HepG2 (cell line): ENCODE measurements around the gene COQ6. TPM values are rescaled to one million over a fixed set of nuclear protein-coding genes. Genes with fewer than 3 reads are reported as not detected.

Experiments
- CAMTA2 ChIP-seq: sonication (generic); formaldehyde crosslinking; IDR thresholded peaks from 2 replicates; pipeline ENCODE4 v1.4.0; 2020; ENCODE audit warnings: mild to moderate bottlenecking, missing genetic modification reagents, borderline replicate concordance
- CHCHD3 ChIP-seq: sonication (generic); formaldehyde crosslinking; IDR thresholded peaks from 2 replicates; pipeline ENCODE4 v1.8.0; 2022; ENCODE audit warnings: mild to moderate bottlenecking, missing genetic modification reagents, moderate library complexity
- FOXA3 ChIP-seq: IDR thresholded peaks from 2 replicates; pipeline ENCODE4 v1.6.1; 2016; ENCODE audit warnings: missing genetic modification reagents, missing compliant biosample characterization
- HNRNPLL ChIP-seq: fragments of 200-400 bp; formaldehyde crosslinking; IDR thresholded peaks from 2 replicates; pipeline ENCODE4 v1.6.1; 2017; ENCODE audit warnings: mild to moderate bottlenecking, low read depth, low read length; ENCODE audit not compliant: poor library complexity, severe bottlenecking
- IKZF4 ChIP-seq: sonication (generic); formaldehyde crosslinking; IDR thresholded peaks from 2 replicates; pipeline ENCODE4 v1.5.1; 2020; ENCODE audit warnings: borderline replicate concordance, mild to moderate bottlenecking, low read depth, missing genetic modification reagents; ENCODE audit errors: not compliant biosample characterization
- NR3C1 ChIP-seq: sonication (generic); formaldehyde crosslinking; IDR thresholded peaks from 2 replicates; pipeline ENCODE4 v1.4.0; 2020; ENCODE audit warnings: missing genetic modification reagents
- RARA ChIP-seq: IDR thresholded peaks from 2 replicates; pipeline ENCODE4 v1.6.1; 2016; ENCODE audit warnings: missing genetic modification reagents, missing compliant biosample characterization
- SIN3A ChIP-seq: IDR thresholded peaks from 2 replicates; pipeline ENCODE4 v1.6.1; 2011; ENCODE audit warnings: low read depth, mild to moderate bottlenecking, control low read depth, low read length, borderline replicate concordance
- ZFP62 ChIP-seq: sonication (generic); formaldehyde crosslinking; IDR thresholded peaks from 2 replicates; pipeline ENCODE4 v1.4.0; 2020; ENCODE audit warnings: missing genetic modification reagents
- ZNF280D ChIP-seq: sonication (generic); formaldehyde crosslinking; IDR thresholded peaks from 2 replicates; pipeline ENCODE4 v1.5.1; 2020; ENCODE audit warnings: mild to moderate bottlenecking, missing genetic modification reagents
- ZNF282 ChIP-seq: fragments of 450-650 bp; IDR thresholded peaks from 2 replicates; pipeline ENCODE4 v1.6.1; 2018; ENCODE audit not compliant: partially characterized antibody
- ZNF513 ChIP-seq: sonication (generic); formaldehyde crosslinking; conservative IDR thresholded peaks from 2 replicates; pipeline ENCODE4 v1.5.0; 2020; ENCODE audit warnings: missing genetic modification reagents
- ZNF7 ChIP-seq: IDR thresholded peaks from 2 replicates; pipeline ENCODE4 v1.6.1; 2016; ENCODE audit warnings: missing biosample characterization, missing genetic modification reagents
- ZNF788 ChIP-seq: sonication (generic); formaldehyde crosslinking; IDR thresholded peaks from 2 replicates; pipeline ENCODE4 v1.5.0; 2020; ENCODE audit warnings: mild to moderate bottlenecking, missing genetic modification reagents, borderline replicate concordance
- polyA plus RNA-seq, 8 experiments: library from polyadenylated mRNA; depleted of rRNA in 3 of 8; stranded (reverse) in 7 of 8; unstranded in 1 of 8; fragments of >200 nt; fragmentation: Illumina TruSeq in 4 of 8; extraction: Trizol in 4 of 8; gene quantifications; 2 replicates each; pipeline versions ENCODE4 v1.2.1 to v1.2.3, GENCODE V29; 2011 to 2016; ENCODE audit warnings: low read depth in 4 of 8, missing spikeins in 1 of 8, mixed read lengths in 1 of 8; ENCODE audit not compliant: insufficient read depth in 1 of 8
- total RNA-seq, 5 experiments: library from RNA; depleted of rRNA; stranded (reverse); fragments of >200 nt; fragmentation: Illumina TruSeq; extraction: Trizol; gene quantifications; 2 replicates each; pipeline ENCODE4 v1.2.3, GENCODE V29; 2016; ENCODE audit warnings: low read depth in 1 of 5
- TF ChIP-seq, protein P1 (sequence below): sonication (generic); formaldehyde crosslinking; IDR thresholded peaks from 2 replicates; pipeline ENCODE4 v1.4.0; 2020; ENCODE audit warnings: mild to moderate bottlenecking, missing genetic modification reagents
- TF ChIP-seq, protein P2 (sequence below): IDR thresholded peaks from 2 replicates; pipeline ENCODE4 v1.6.1; 2016; ENCODE audit warnings: missing genetic modification reagents, missing compliant biosample characterization
- TF ChIP-seq, protein P3 (sequence below): sonication (generic); formaldehyde crosslinking; IDR thresholded peaks from 2 replicates; pipeline ENCODE4 v1.8.0; 2022; ENCODE audit warnings: mild to moderate bottlenecking, missing genetic modification reagents
- TF ChIP-seq, protein P4 (sequence below): sonication (generic); formaldehyde crosslinking; IDR thresholded peaks from 2 replicates; pipeline ENCODE4 v1.4.0; 2020; ENCODE audit warnings: missing genetic modification reagents
- TF ChIP-seq, protein P5 (sequence below): sonication (generic); formaldehyde crosslinking; IDR thresholded peaks from 2 replicates; pipeline ENCODE4 v1.8.0; 2022; ENCODE audit warnings: missing genetic modification reagents, mild to moderate bottlenecking, inconsistent platforms, borderline replicate concordance

Gene COQ6
- total and polyA plus RNA-seq, 2 of the 13 experiments (the other 11 are each of a cell fraction or from before 2014, with no cell fraction given), result 18.9 to 34.7 TPM

DNA sequence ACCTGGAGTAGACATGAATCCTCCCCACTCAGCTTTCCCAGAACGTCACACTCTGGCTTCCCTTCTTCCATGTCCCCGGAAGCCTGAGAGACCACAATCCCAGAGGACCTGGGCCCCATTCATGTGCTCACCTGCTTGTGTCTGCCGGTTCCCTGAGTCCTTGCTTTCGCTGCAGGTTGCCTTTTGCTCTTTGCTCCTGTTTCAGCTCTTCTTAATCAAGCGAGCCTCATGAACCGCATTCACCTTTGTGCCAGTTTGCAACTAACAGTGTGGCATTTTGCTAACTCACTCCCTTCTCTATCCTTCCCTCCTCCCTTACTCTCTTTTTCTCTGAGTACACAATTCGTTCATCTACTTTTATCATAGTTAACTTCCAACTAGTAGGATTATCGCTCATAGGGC lies 45.9 kb downstream of the COQ6 start (continued):
- TF ChIP-seq ZNF280D (CRISPR knock-in tag) (no peak), CHCHD3 (CRISPR knock-in tag) (no peak), SIN3A (no peak), IKZF4 (CRISPR knock-in tag) (no peak), ZFP62 (CRISPR knock-in tag) (no peak), HNRNPLL (no peak), ZNF513 (CRISPR knock-in tag) (no peak), FOXA3 (CRISPR knock-in tag) (peak; percentile 44), CAMTA2 (CRISPR knock-in tag) (no peak), ZNF282 (no peak), ZNF788 (CRISPR knock-in tag) (peak; percentile 74; the same call in 1 of the 2 replicates), RARA (CRISPR knock-in tag) (peak; percentile 72), ZNF7 (CRISPR knock-in tag) (no peak), NR3C1 (no peak)
- TF ChIP-seq, protein P1, sequence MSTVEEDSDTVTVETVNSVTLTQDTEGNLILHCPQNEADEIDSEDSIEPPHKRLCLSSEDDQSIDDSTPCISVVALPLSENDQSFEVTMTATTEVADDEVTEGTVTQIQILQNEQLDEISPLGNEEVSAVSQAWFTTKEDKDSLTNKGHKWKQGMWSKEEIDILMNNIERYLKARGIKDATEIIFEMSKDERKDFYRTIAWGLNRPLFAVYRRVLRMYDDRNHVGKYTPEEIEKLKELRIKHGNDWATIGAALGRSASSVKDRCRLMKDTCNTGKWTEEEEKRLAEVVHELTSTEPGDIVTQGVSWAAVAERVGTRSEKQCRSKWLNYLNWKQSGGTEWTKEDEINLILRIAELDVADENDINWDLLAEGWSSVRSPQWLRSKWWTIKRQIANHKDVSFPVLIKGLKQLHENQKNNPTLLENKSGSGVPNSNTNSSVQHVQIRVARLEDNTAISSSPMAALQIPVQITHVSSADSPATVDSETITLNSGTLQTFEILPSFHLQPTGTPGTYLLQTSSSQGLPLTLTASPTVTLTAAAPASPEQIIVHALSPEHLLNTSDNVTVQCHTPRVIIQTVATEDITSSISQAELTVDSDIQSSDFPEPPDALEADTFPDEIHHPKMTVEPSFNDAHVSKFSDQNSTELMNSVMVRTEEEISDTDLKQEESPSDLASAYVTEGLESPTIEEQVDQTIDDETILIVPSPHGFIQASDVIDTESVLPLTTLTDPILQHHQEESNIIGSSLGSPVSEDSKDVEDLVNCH (CRISPR knock-in tag), result no peak
- TF ChIP-seq, protein P2, sequence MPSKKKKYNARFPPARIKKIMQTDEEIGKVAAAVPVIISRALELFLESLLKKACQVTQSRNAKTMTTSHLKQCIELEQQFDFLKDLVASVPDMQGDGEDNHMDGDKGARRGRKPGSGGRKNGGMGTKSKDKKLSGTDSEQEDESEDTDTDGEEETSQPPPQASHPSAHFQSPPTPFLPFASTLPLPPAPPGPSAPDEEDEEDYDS, result no peak; the same call in 1 of the 2 replicates
- TF ChIP-seq, protein P3, sequence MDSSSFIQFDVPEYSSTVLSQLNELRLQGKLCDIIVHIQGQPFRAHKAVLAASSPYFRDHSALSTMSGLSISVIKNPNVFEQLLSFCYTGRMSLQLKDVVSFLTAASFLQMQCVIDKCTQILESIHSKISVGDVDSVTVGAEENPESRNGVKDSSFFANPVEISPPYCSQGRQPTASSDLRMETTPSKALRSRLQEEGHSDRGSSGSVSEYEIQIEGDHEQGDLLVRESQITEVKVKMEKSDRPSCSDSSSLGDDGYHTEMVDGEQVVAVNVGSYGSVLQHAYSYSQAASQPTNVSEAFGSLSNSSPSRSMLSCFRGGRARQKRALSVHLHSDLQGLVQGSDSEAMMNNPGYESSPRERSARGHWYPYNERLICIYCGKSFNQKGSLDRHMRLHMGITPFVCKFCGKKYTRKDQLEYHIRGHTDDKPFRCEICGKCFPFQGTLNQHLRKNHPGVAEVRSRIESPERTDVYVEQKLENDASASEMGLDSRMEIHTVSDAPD (CRISPR knock-in tag), result no peak
- TF ChIP-seq, protein P4, sequence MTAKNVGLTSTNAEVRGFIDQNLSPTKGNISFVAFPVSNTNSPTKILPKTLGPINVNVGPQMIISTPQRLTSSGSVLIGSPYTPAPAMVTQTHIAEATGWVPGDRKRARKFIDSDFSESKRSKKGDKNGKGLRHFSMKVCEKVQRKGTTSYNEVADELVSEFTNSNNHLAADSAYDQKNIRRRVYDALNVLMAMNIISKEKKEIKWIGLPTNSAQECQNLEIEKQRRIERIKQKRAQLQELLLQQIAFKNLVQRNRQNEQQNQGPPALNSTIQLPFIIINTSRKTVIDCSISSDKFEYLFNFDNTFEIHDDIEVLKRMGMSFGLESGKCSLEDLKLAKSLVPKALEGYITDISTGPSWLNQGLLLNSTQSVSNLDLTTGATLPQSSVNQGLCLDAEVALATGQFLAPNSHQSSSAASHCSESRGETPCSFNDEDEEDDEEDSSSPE (CRISPR knock-in tag), result no peak
- TF ChIP-seq, protein P5, sequence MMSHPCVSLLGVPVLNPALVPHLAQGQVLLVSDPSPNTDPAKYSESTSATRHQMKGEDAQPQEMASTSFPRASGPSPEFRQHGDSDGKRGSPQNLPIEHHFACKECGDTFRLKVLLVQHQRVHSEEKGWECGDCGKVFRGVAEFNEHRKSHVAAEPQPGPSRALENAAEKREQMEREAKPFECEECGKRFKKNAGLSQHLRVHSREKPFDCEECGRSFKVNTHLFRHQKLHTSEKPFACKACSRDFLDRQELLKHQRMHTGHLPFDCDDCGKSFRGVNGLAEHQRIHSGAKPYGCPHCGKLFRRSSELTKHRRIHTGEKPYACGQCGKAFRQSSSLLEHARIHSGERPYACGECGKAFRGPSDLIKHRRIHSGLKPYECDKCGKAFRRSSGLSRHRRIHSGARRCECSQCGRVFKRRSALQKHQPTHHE, result no peak
